ENCODE results near the gene APEH. TPM values are rescaled to one million over a fixed set of nuclear protein-coding genes. Genes with fewer than 3 reads are reported as not detected.

The APEH gene
- total and polyA plus RNA-seq, 9 of the 15 experiments (the other 6 are each of a cell fraction or from before 2014, with no cell fraction given), result 70.9 to 177 (median 117) TPM

DNA sequence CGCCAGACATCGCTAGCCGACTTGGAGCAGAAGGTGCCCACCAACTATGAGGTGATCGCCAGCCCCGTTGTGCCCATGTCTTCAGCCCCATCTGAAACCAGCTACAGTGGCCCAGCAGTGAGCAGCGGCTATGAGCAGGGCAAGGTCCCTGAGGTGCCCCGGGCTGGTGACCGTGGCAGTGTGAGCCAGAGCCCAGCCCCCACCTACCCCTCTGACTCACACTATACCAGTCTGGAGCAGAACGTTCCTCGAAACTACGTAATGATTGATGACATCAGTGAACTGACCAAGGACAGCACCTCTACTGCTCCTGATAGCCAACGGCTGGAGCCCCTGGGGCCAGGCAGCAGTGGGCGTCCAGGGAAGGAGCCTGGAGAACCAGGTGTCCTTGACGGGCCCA, 12.9 kb upstream of the APEH start:
- no peak for ATAC-seq
- no peaks in the 10 kb centered on the region for H3K9me1 ChIP-seq (ENCODE audit: control insufficient read depth, insufficient read depth, low read length)
- peaks cover 0 to 14% of the 10 kb centered on the region in 2 experiments; a peak in 2 of 5 replicates for H3K4me1 ChIP-seq (replicated peaks in 1 of 2; ENCODE audit: control insufficient read depth in 2 of 2, insufficient read depth in 2 of 2, low read length in 2 of 2)
- no peaks in the 10 kb centered on the region for H3K27me3 ChIP-seq (ENCODE audit: control insufficient read depth in 2 of 2, insufficient read depth in 2 of 2, low read length in 2 of 2)
- FAIRE-seq, result no peak
- H2AFZ ChIP-seq (ENCODE audit: low read depth, low read length), result no peak overlapping the region
- no TSS peak for BruUV-seq (replicated peaks)
- TF ChIP-seq MEF2A (IDR thresholded peaks at IDR 0.05; ENCODE audit: control insufficient read depth, low read depth, low read length) (no peak), ZNF140 (CRISPR knock-in tag; IDR thresholded peaks at IDR 0.05) (no peak), JUND (IDR thresholded peaks at IDR 0.05; ENCODE audit: borderline replicate concordance, low read depth, low read length) (peak; percentile 23; the same call in 1 of the 2 replicates), JUND (tag; IDR thresholded peaks at IDR 0.05; ENCODE audit: borderline replicate concordance, low read depth, low read length) (no peak)
- TF ChIP-seq, protein P1, sequence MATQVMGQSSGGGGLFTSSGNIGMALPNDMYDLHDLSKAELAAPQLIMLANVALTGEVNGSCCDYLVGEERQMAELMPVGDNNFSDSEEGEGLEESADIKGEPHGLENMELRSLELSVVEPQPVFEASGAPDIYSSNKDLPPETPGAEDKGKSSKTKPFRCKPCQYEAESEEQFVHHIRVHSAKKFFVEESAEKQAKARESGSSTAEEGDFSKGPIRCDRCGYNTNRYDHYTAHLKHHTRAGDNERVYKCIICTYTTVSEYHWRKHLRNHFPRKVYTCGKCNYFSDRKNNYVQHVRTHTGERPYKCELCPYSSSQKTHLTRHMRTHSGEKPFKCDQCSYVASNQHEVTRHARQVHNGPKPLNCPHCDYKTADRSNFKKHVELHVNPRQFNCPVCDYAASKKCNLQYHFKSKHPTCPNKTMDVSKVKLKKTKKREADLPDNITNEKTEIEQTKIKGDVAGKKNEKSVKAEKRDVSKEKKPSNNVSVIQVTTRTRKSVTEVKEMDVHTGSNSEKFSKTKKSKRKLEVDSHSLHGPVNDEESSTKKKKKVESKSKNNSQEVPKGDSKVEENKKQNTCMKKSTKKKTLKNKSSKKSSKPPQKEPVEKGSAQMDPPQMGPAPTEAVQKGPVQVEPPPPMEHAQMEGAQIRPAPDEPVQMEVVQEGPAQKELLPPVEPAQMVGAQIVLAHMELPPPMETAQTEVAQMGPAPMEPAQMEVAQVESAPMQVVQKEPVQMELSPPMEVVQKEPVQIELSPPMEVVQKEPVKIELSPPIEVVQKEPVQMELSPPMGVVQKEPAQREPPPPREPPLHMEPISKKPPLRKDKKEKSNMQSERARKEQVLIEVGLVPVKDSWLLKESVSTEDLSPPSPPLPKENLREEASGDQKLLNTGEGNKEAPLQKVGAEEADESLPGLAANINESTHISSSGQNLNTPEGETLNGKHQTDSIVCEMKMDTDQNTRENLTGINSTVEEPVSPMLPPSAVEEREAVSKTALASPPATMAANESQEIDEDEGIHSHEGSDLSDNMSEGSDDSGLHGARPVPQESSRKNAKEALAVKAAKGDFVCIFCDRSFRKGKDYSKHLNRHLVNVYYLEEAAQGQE (IDR thresholded peaks at IDR 0.05; ENCODE audit: borderline replicate concordance), result peak; percentile 43; the same call in 1 of the 2 replicates
- TF ChIP-seq, protein P1 (CRISPR knock-in tag; IDR thresholded peaks at IDR 0.05; ENCODE audit: low read depth), result no peak
- TF ChIP-seq, protein P2, sequence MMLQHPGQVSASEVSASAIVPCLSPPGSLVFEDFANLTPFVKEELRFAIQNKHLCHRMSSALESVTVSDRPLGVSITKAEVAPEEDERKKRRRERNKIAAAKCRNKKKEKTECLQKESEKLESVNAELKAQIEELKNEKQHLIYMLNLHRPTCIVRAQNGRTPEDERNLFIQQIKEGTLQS (IDR thresholded peaks at IDR 0.05), result peak; percentile 56
- TF ChIP-seq, protein P2 (CRISPR knock-in tag; conservative IDR thresholded peaks at IDR 0.05), result no peak
- POLR2A ChIA-PET, result no interaction called here
- CTCF ChIA-PET (ENCODE audit: low intra/inter-chr PET ratio), result no interaction called here
- no peak overlapping the region for H3K27ac ChIP-seq (ENCODE audit: extremely low read depth, low read depth, low read length)
- DNase-seq (ENCODE audit: extremely low read depth in 1 of 4, low spot score in 3 of 4), result peak in 2 of 4 experiments; percentile 29 to 31
- no peaks in the 10 kb centered on the region for H3K9me3 ChIP-seq (replicated peaks; ENCODE audit: control insufficient read depth, insufficient read depth, low read depth, low read length)
- H3K9ac ChIP-seq (ENCODE audit: insufficient read depth in 1 of 2, low read depth in 2 of 2, low read length in 2 of 2), result no peak overlapping the region
- H3K4me2 ChIP-seq (ENCODE audit: insufficient read depth, low read length), result no peak overlapping the region
- no peak overlapping the region for H3K4me3 ChIP-seq
- no peaks in the 10 kb centered on the region for H4K20me1 ChIP-seq (replicated peaks; ENCODE audit: control insufficient read depth, insufficient read depth, low read length)
- intact Hi-C loops (cut with micrococcal nuclease), result no loop called here
- in situ Hi-C loops (cut with MboI), result loop anchor here (10.0 kb wide), 1 partner anchor 96 kb away; no protein-coding TSS in a partner anchor
- no peaks in the 10 kb centered on the region for H3K36me3 ChIP-seq (ENCODE audit: control insufficient read depth, insufficient read depth, low read length)
- no peaks in the 10 kb centered on the region for H3K79me2 ChIP-seq (ENCODE audit: control insufficient read depth, insufficient read depth, low read length)
- 26% methylated on average over 9 of the region's 14 CpGs for WGBS (ENCODE audit: insufficient coverage, low coverage, missing lambda C conversion rate)
